Neural progenitor cell (in vitro differentiated cells): ENCODE results near the gene CFAP92.

Experiments
- EZH2 ChIP-seq: fragments of 200-600 bp; sonication (generic); IDR thresholded peaks from 2 replicates; pipeline ENCODE4 v1.6.1; 2017; ENCODE audit warnings: antibody characterized with exemption, mild to moderate bottlenecking, moderate library complexity
- EZH2phosphoT487 ChIP-seq: fragments of 200-600 bp; sonication (generic); IDR thresholded peaks from 2 replicates; pipeline ENCODE4 v1.6.1; 2017; ENCODE audit warnings: antibody characterized with exemption
- TF ChIP-seq, protein P1 (sequence below): fragments of 200-600 bp; sonication (generic); IDR thresholded peaks from 2 replicates; pipeline ENCODE4 v1.5.1; 2017; ENCODE audit warnings: antibody characterized with exemption, mild to moderate bottlenecking

GRCh38 chr3:128996726-128997125, 2.9 kb upstream of the CFAP92 start:
- TF ChIP-seq, protein P1, sequence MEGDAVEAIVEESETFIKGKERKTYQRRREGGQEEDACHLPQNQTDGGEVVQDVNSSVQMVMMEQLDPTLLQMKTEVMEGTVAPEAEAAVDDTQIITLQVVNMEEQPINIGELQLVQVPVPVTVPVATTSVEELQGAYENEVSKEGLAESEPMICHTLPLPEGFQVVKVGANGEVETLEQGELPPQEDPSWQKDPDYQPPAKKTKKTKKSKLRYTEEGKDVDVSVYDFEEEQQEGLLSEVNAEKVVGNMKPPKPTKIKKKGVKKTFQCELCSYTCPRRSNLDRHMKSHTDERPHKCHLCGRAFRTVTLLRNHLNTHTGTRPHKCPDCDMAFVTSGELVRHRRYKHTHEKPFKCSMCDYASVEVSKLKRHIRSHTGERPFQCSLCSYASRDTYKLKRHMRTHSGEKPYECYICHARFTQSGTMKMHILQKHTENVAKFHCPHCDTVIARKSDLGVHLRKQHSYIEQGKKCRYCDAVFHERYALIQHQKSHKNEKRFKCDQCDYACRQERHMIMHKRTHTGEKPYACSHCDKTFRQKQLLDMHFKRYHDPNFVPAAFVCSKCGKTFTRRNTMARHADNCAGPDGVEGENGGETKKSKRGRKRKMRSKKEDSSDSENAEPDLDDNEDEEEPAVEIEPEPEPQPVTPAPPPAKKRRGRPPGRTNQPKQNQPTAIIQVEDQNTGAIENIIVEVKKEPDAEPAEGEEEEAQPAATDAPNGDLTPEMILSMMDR, result no peak
- TF ChIP-seq EZH2 (no peak), EZH2phosphoT487 (no peak)
